H1 (cell line): Measurements from ENCODE around the gene CHD5. TPM values are rescaled to one million over a fixed set of nuclear protein-coding genes. Genes with fewer than 3 reads are reported as not detected.
"Not testable (repeated sequence)": the region's sequence is repeated elsewhere in the genome, so short reads cannot be mapped to it uniquely, and the experiment has no call there.

Source experiments
- CTCF ChIA-PET: fragments of 300-600 bp; sonication (Branson Sonifier 250); formaldehyde crosslinking; loops from one replicate; lab custom pipeline; 2021; ENCODE audit not compliant: partially characterized antibody; lab: Charles Lee
- POLR2A ChIA-PET: fragments of 300-600 bp; sonication (Branson Sonifier 250); formaldehyde crosslinking; loops from one replicate; lab custom pipeline; 2021; ENCODE audit warnings: inconsistent platforms; ENCODE audit not compliant: partially characterized antibody; lab: Charles Lee
- DNase-seq, 2 experiments: peaks; one replicate each; pipeline versions ENCODE4 v3.0.0 to v3.0.0-alpha.2; 2010 to 2022; ENCODE audit warnings: low spot score in 2 of 2, low read depth in 1 of 2, mixed read lengths in 1 of 2
- FAIRE-seq: peaks from 2 replicates; lab custom pipeline; 2011; peaks lifted over from hg19 to GRCh38; lab: Jason Lieb, UNC
- H2AFZ ChIP-seq: 2 replicates; pipeline ENCODE4 v1.8.1; 2012; ENCODE audit warnings: low read length, inconsistent platforms
- H2AK5ac ChIP-seq: 2 replicates; pipeline ENCODE4 v1.6.1; 2013; ENCODE audit warnings: low read depth, low read length
- H2BK120ac ChIP-seq: replicated peaks from 2 replicates; pipeline ENCODE3; 2013; ENCODE audit warnings: low read depth, low read length, inconsistent platforms
- H2BK12ac ChIP-seq: 2 replicates; pipeline ENCODE4 v1.6.1; 2013; ENCODE audit warnings: low read depth, low read length
- H2BK15ac ChIP-seq: 2 replicates; pipeline ENCODE4 v1.6.1; 2013; ENCODE audit warnings: low read length
- H2BK20ac ChIP-seq: 2 replicates; pipeline ENCODE4 v1.6.1; 2013; ENCODE audit warnings: low read length
- H2BK5ac ChIP-seq: 2 replicates; pipeline ENCODE4 v1.6.1; 2013; ENCODE audit warnings: low read depth, low read length
- H3K14ac ChIP-seq: 2 replicates; pipeline ENCODE4 v1.6.1; 2013; ENCODE audit warnings: inconsistent platforms; ENCODE audit not compliant: insufficient read length
- H3K18ac ChIP-seq: 2 replicates; pipeline ENCODE4 v1.6.1; 2013; ENCODE audit warnings: low read length; ENCODE audit errors: extremely low read depth
- H3K23ac ChIP-seq: 2 replicates; pipeline ENCODE4 v1.6.1; 2013; ENCODE audit warnings: inconsistent platforms; ENCODE audit not compliant: insufficient read length
- H3K23me2 ChIP-seq: 2 replicates; pipeline ENCODE4 v1.6.1; 2013; ENCODE audit warnings: low read depth, low read length
- H3K27ac ChIP-seq: 2 replicates; pipeline ENCODE4 v1.6.1; 2011; ENCODE audit warnings: low read depth, low read length, inconsistent platforms
- H3K27me3 ChIP-seq, 4 experiments: replicated peaks in 1 of 4; 1 replicate in 1 of 4; 2 replicates in 3 of 4; pipeline versions ENCODE4 v1.6.1 to v1.8.1; 2011 to 2013; ENCODE audit warnings: low read length in 3 of 4, mild to moderate bottlenecking in 3 of 4, inconsistent platforms in 2 of 4, mixed read lengths in 2 of 4, moderate library complexity in 1 of 4; ENCODE audit not compliant: control insufficient read depth in 3 of 4, insufficient read depth in 3 of 4; ENCODE audit errors: extremely low read depth in 1 of 4
- H3K36me3 ChIP-seq, 4 experiments: 2 replicates each; pipeline versions ENCODE4 v1.6.1 to v1.8.1; 2011 to 2013; ENCODE audit warnings: mild to moderate bottlenecking in 4 of 4, low read length in 3 of 4, moderate library complexity in 2 of 4, control low read depth in 1 of 4, inconsistent platforms in 1 of 4; ENCODE audit not compliant: insufficient read depth in 4 of 4, control insufficient read depth in 2 of 4
- H3K4ac ChIP-seq: replicated peaks from 2 replicates; pipeline ENCODE3; 2013; ENCODE audit warnings: low read length, low read depth, mixed read lengths, inconsistent platforms; ENCODE audit not compliant: insufficient read length
- H3K4me1 ChIP-seq, 4 experiments: replicated peaks in 1 of 4; 1 replicate in 1 of 4; 2 replicates in 3 of 4; pipeline versions ENCODE4 v1.6.1 to v1.8.1; 2011 to 2013; ENCODE audit warnings: low read length in 3 of 4, inconsistent platforms in 2 of 4, mixed read lengths in 1 of 4; ENCODE audit not compliant: insufficient read depth in 4 of 4, control insufficient read depth in 3 of 4
- H3K4me2 ChIP-seq, 2 experiments: 2 replicates each; pipeline versions ENCODE4 v1.6.1 to v1.8.1; 2011 to 2013; ENCODE audit warnings: low read depth in 2 of 2, low read length in 2 of 2, control low read depth in 1 of 2, inconsistent platforms in 1 of 2, mild to moderate bottlenecking in 1 of 2; ENCODE audit not compliant: insufficient read depth in 1 of 2
- H3K4me3 ChIP-seq, 4 experiments: fragments of 200-600, 300-600 bp in 1 of 4; sonication (generic), shearing (Covaris generic), sonication (Bioruptor Twin) in 1 of 4; 2 replicates each; pipeline versions ENCODE4 v1.5.1 to v1.8.1; 2011 to 2016; ENCODE audit warnings: low read length in 4 of 4, low read depth in 3 of 4, control low read depth in 2 of 4, inconsistent platforms in 2 of 4, mild to moderate bottlenecking in 2 of 4, mixed read lengths in 1 of 4, moderate library complexity in 1 of 4; ENCODE audit not compliant: insufficient read depth in 2 of 4; ENCODE audit errors: extremely low read depth in 1 of 4
- H3K56ac ChIP-seq: replicated peaks from 2 replicates; pipeline ENCODE3; 2013; ENCODE audit warnings: low read depth, mild to moderate bottlenecking, mixed read lengths, low read length, inconsistent platforms; ENCODE audit not compliant: insufficient read length
- H3K79me1 ChIP-seq: 2 replicates; pipeline ENCODE4 v1.6.1; 2013; ENCODE audit warnings: low read depth, low read length, control low read depth
- H3K79me2 ChIP-seq, 2 experiments: 2 replicates each; pipeline versions ENCODE4 v1.6.1 to v1.8.1; 2012 to 2013; ENCODE audit warnings: low read length in 2 of 2, mild to moderate bottlenecking in 2 of 2, inconsistent platforms in 1 of 2; ENCODE audit not compliant: insufficient read depth in 2 of 2, control insufficient read depth in 1 of 2
- H3K9ac ChIP-seq, 4 experiments: replicated peaks in 1 of 4; 1 replicate in 1 of 4; 2 replicates in 3 of 4; pipeline versions ENCODE4 v1.6.1 to v1.8.1; 2011 to 2013; ENCODE audit warnings: low read depth in 3 of 4, low read length in 3 of 4, control low read depth in 2 of 4, mild to moderate bottlenecking in 2 of 4, moderate library complexity in 2 of 4, inconsistent platforms in 1 of 4; ENCODE audit errors: extremely low read depth in 1 of 4
- H3K9me3 ChIP-seq, 2 experiments: 2 replicates each; pipeline versions ENCODE4 v1.6.1 to v1.8.1; 2012 to 2013; ENCODE audit warnings: mild to moderate bottlenecking in 2 of 2, moderate library complexity in 2 of 2, control low read depth in 1 of 2, inconsistent platforms in 1 of 2, low read depth in 1 of 2, low read length in 1 of 2, mixed read lengths in 1 of 2; ENCODE audit not compliant: insufficient read depth in 2 of 2
- H4K20me1 ChIP-seq, 2 experiments: replicated peaks in 1 of 2; 2 replicates each; pipeline versions ENCODE3 to v1.8.1; 2011 to 2013; ENCODE audit warnings: inconsistent platforms in 2 of 2, low read length in 2 of 2, mild to moderate bottlenecking in 1 of 2; ENCODE audit not compliant: insufficient read depth in 2 of 2, control insufficient read depth in 1 of 2
- H4K5ac ChIP-seq: 2 replicates; pipeline ENCODE4 v1.6.1; 2013; ENCODE audit warnings: low read length, low read depth, mixed read lengths, inconsistent platforms; ENCODE audit not compliant: insufficient read length
- H4K8ac ChIP-seq: 2 replicates; pipeline ENCODE4 v1.8.0; 2013; ENCODE audit warnings: mild to moderate bottlenecking, moderate library complexity, low read length, inconsistent platforms; ENCODE audit not compliant: insufficient read depth; ENCODE audit errors: extremely low read depth
- H4K91ac ChIP-seq: replicated peaks from 2 replicates; pipeline ENCODE3; 2013; ENCODE audit warnings: low read length, mixed read lengths, inconsistent platforms; ENCODE audit not compliant: insufficient read length
- CBX5 ChIP-seq: fragments of 300-800, 300-1000 bp; sonication (generic); IDR thresholded peaks from 2 replicates; pipeline ENCODE4 v1.7.1; 2016; ENCODE audit warnings: antibody characterized with exemption, low read length, low read depth
- CTCF ChIP-seq, 3 experiments: IDR thresholded peaks; 1 replicate in 2 of 3; 2 replicates in 1 of 3; pipeline versions ENCODE4 v1.5.1 to v1.6.1; 2011; ENCODE audit warnings: low read length in 3 of 3, mild to moderate bottlenecking in 3 of 3, inconsistent platforms in 2 of 3, low read depth in 1 of 3, moderate library complexity in 1 of 3; ENCODE audit not compliant: insufficient read depth in 1 of 3; ENCODE audit errors: control extremely low read depth in 1 of 3
- E2F6 ChIP-seq: IDR thresholded peaks from 2 replicates; pipeline ENCODE4 v1.6.1; 2012; ENCODE audit warnings: inconsistent platforms
- MAFK ChIP-seq: IDR thresholded peaks from 2 replicates; pipeline ENCODE4 v1.6.1; 2012; ENCODE audit warnings: low read depth, mild to moderate bottlenecking, improper control_type of control experiment, low read length
- SAP30 ChIP-seq: fragments of 300-600 bp; sonication (generic); IDR thresholded peaks from 2 replicates; pipeline ENCODE4 v1.7.1; 2012; ENCODE audit warnings: low read length, moderate library complexity, mild to moderate bottlenecking, inconsistent platforms; ENCODE audit not compliant: insufficient read depth, insufficient replicate concordance
- SUZ12 ChIP-seq: fragments of 200-600 bp; sonication (generic); IDR thresholded peaks from 2 replicates; pipeline ENCODE4 v1.6.1; 2012; ENCODE audit warnings: mild to moderate bottlenecking, inconsistent platforms, low read length, moderate library complexity, mixed read lengths
- WGBS, 2 experiments: shearing (Covaris generic) in 1 of 2; methylation state at CpG; one replicate each; pipeline versions ENCODE4 v1.1.6 to v1.1.7; 2013 to 2015; ENCODE audit warnings: low lambda C conversion rate in 2 of 2, mixed read lengths in 2 of 2, inconsistent platforms in 1 of 2, low coverage in 1 of 2, missing lambda C conversion rate in 1 of 2; ENCODE audit not compliant: insufficient replicate concordance in 2 of 2, insufficient coverage in 1 of 2, insufficient read length in 1 of 2; ENCODE audit errors: extremely low coverage in 1 of 2, missing lambda C conversion rate in 1 of 2; 5-methylcytosine and 5-hydroxymethylcytosine counted together
- polyA plus RNA-seq, 7 experiments: library from polyadenylated mRNA; depleted of rRNA in 3 of 7; stranded (reverse) in 5 of 7; unstranded in 2 of 7; fragments of >200 nt in 5 of 7; fragments of 200-250 nt in 2 of 7; gene quantifications; 1 replicate in 5 of 7; 2 replicates in 1 of 7; 4 replicates in 1 of 7; pipeline versions ENCODE4 v1.2.1 to v1.2.3, GENCODE V29; 2011 to 2013; ENCODE audit warnings: missing spikeins in 2 of 7, mixed read lengths in 2 of 7
- total RNA-seq: library from RNA; stranded (reverse); fragmentation: NEBNext Ultra II Directional; extraction: Animal tissue kit (Norgen Biotek cat#: 25700); gene quantifications from 2 replicates; pipeline ENCODE4 v1.2.1, GENCODE V29; 2021

CHD5 gene
- total and polyA plus RNA-seq, 2 of the 8 experiments (the other 6 are each of a cell fraction or from before 2014, with no cell fraction given) = 0.42 to 1.8 TPM

GRCh38 chr1:6065093-6065858, 114.8 kb downstream of the CHD5 start (continued):
- no peak for TF ChIP-seq E2F6
- no peak for TF ChIP-seq CBX5
- TF ChIP-seq SUZ12 = no peak
- no peak for TF ChIP-seq SAP30
- TF ChIP-seq MAFK = no peak
- TF ChIP-seq CTCF (IDR thresholded peaks at IDR 0.05; ENCODE audit: control extremely low read depth in 1 of 3, insufficient read depth in 1 of 3, low read depth in 1 of 3, low read length in 3 of 3) = no peak

- DNase-seq, H2BK15ac ChIP-seq, H2AK5ac ChIP-seq, H2BK5ac ChIP-seq, H3K14ac ChIP-seq, H3K4me2 ChIP-seq, H3K4me1 ChIP-seq, H2BK20ac ChIP-seq, H4K8ac ChIP-seq, H2BK12ac ChIP-seq, H3K4ac ChIP-seq, H3K36me3 ChIP-seq, H3K9me3 ChIP-seq, H4K20me1 ChIP-seq, H3K23ac ChIP-seq, H3K56ac ChIP-seq, H3K79me1 ChIP-seq, POLR2A ChIA-PET, H4K5ac ChIP-seq, H3K23me2 ChIP-seq, H3K9ac ChIP-seq, H2BK120ac ChIP-seq, H3K27me3 ChIP-seq, FAIRE-seq, H3K18ac ChIP-seq, H2AFZ ChIP-seq, H3K4me3 ChIP-seq, H3K79me2 ChIP-seq, H3K27ac ChIP-seq, H4K91ac ChIP-seq: not testable (repeated sequence)
- CTCF ChIA-PET = interaction anchor here (0.7 to 4.6 kb wide), 5 partner anchors 11 to 41 kb away, joined by 3 to 23 read pairs (median 4); no protein-coding TSS in a partner anchor
- WGBS, 2 experiments = 88% methylated on average over 7 of the region's 7 CpGs; no CpG with 5 or more reads in 1 of the 2 experiments
Measured at GRCh38 chr1:6063532-6064053, 116.5 kb downstream of the CHD5 start.
